Activated CD4-positive, alpha-beta memory T cell treated with anti-CD3 and anti-CD28 coated beads, Interleukin-2, amount 10 ng/mL, durations not matched to agents 7 days and 5 days (primary cell): ENCODE measurements around the gene OPN3. TPM values are rescaled to one million over a fixed set of nuclear protein-coding genes. Genes with fewer than 3 reads are reported as not detected.
"Not testable (repeated sequence)": the region's sequence is repeated elsewhere in the genome, so short reads cannot be mapped to it uniquely, and the experiment has no call there.

Source experiments
- CTCF ChIA-PET: fragments of 350-600 bp; sonication (Branson Sonifier 250); formaldehyde crosslinking; loops from one replicate; lab custom pipeline; 2021; ENCODE audit warnings: antibody characterized with exemption, inconsistent platforms; lab: Charles Lee
- POLR2A ChIA-PET: fragments of 350-600 bp; sonication (Branson Sonifier 250); formaldehyde crosslinking; loops from one replicate; lab custom pipeline; 2021; ENCODE audit warnings: antibody characterized with exemption; lab: Charles Lee
- DNase-seq: peaks from one replicate; pipeline ENCODE4 v3.0.0-alpha.2; 2020
- H3K27ac Mint-ChIP-seq: one replicate; pipeline ENCODE4 v1.8.0; 2021; ENCODE audit warnings: mild to moderate bottlenecking, mixed read lengths
- H3K27me3 Mint-ChIP-seq: one replicate; pipeline ENCODE4 v1.8.0; 2021; ENCODE audit warnings: mixed read lengths
- H3K36me3 Mint-ChIP-seq: one replicate; pipeline ENCODE4 v1.8.0; 2021; ENCODE audit warnings: low read depth, mixed read lengths
- H3K4me1 Mint-ChIP-seq: one replicate; pipeline ENCODE4 v1.8.0; 2021; ENCODE audit warnings: mixed read lengths
- H3K4me3 Mint-ChIP-seq: one replicate; pipeline ENCODE4 v1.8.0; 2021; ENCODE audit warnings: mild to moderate bottlenecking, mixed read lengths
- H3K9me3 Mint-ChIP-seq: one replicate; pipeline ENCODE4 v1.8.0; 2021; ENCODE audit warnings: mixed read lengths
- total RNA-seq, 2 experiments: library from RNA; stranded (reverse); gene quantifications; one replicate each; pipeline ENCODE4 v1.2.3, GENCODE V29; 2021

The OPN3 gene
- total RNA-seq, 2 experiments from 2014 or later = 8.0 to 9.6 TPM

DNA sequence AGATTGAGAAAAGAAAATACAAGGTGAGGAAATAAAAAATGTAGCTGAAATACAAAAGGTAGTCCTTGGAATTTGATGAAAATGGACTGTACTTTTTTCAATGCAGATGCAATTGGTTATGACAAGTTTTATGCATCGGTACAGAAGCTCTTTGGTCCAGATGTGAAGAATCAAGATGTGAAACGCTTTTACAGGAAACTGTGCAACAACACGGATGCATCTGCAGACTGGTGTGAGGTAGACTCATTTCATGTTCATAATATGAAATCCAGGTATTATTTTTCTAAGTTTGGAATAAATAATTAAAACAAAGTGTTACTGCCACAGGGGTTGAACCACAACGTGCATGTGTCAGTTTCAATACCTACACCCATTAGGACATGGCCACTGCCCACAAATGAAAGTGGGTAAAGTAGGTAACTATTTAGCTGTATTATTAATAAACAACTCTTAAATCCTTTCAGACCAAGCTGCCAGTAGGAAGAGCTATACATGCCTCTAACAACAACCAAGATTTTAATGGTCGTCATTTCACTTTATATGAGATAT lies 20.3 kb upstream of the OPN3 start:
- DNase-seq = no peak
- H3K36me3 Mint-ChIP-seq = no peaks in the 10 kb centered on the region
- ChIA-PET POLR2A (no interaction called here), CTCF (no interaction called here)
- no peaks in the 10 kb centered on the region for H3K9me3 Mint-ChIP-seq
- H3K4me3 Mint-ChIP-seq = no peak overlapping the region
- no peaks in the 10 kb centered on the region for H3K4me1 Mint-ChIP-seq
- no peak overlapping the region for H3K27ac Mint-ChIP-seq
- H3K27me3 Mint-ChIP-seq = no peaks in the 10 kb centered on the region

DNA sequence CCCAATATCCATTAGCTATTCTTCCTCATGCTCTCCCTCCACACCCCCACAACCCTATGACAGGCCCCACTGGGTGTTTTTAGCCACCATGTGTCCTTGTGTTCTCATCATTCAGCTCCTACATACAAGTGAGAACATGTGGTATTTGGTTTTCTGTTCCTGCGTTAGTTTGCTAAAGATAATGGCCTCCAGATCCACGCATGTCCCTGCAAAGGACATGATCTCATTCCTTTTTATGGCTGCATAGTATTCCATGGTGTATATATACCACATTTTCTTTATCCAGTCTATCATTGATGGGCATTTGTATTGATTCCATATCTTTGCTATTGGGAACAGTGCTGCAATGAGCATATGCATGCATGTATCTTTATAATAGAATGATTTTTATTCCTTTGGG lies 18.8 kb upstream of the OPN3 start:
- H3K36me3 Mint-ChIP-seq, DNase-seq, H3K4me3 Mint-ChIP-seq, H3K4me1 Mint-ChIP-seq, H3K27me3 Mint-ChIP-seq, H3K9me3 Mint-ChIP-seq, POLR2A ChIA-PET, CTCF ChIA-PET, H3K27ac Mint-ChIP-seq: not testable (repeated sequence)

DNA sequence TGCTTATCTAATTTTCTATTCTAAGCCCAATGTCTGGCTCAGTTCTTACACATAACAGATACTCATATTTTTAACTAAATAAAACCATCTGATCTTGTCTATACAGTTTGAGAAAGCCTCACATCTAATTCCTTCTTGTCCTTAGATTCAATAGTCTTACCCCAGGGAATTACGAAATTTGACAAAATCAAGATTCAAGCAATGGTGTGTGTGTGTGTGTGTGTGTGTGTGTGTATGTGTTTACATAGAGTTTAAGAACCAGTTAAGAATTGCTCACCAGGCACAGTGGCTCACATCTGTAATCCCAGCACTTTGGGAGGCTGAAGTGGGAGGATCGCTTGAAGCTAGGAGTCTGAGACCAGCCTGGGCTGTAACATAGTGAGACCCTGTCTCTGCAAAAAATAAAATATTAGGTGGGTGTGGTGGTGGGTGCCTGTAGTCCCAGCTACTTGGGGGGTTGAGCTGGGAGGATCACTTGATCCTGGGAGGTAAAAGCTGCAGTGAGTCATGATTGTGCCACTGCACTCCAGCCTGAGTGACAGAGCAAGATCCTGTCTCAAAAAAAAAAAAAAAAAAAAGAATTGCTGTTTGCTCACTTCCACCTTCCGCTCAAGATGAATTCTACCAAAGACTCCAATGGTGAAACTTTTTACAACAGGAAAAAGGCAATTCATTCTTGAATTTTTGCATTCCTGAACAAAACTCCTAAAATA lies 18.1 kb upstream of the OPN3 start:
- H3K36me3 Mint-ChIP-seq = no peaks in the 10 kb centered on the region
- no peak overlapping the region for H3K27ac Mint-ChIP-seq
- peaks cover 3% of the 10 kb centered on the region for H3K27me3 Mint-ChIP-seq
- POLR2A ChIA-PET = no interaction called here
- CTCF ChIA-PET = no interaction called here
- H3K9me3 Mint-ChIP-seq = no peaks in the 10 kb centered on the region
- DNase-seq = no peak
- H3K4me3 Mint-ChIP-seq = no peak overlapping the region
- H3K4me1 Mint-ChIP-seq = no peaks in the 10 kb centered on the region

DNA sequence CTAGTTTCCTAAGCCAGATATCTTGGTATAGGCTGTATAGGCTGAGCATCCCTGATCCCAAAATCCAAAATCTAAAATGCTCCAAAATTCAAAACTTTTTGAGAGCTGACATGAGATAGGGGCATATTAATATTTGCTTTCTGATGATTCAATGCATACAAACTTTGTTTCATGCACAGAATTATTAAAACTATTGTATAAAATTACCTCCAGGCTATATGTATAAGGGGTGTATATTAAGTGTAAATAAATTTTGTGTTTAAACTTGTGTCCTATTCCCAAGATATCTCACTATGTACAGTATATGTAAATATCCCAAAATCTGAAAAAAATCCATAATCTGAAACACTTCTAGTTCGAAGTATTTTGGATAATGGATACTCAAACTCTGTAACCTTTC lies 14.5 kb upstream of the OPN3 start:
- Mint-ChIP-seq H3K27ac (no peak overlapping the region), H3K4me1 (no peaks in the 10 kb centered on the region), H3K4me3 (no peak overlapping the region), H3K9me3 (no peaks in the 10 kb centered on the region), H3K27me3 (peaks cover 14% of the 10 kb centered on the region), H3K36me3 (no peaks in the 10 kb centered on the region)
- no peak for DNase-seq
- POLR2A ChIA-PET = no interaction called here
- CTCF ChIA-PET = interaction anchor here (0.9 to 1.1 kb wide), 2 partner anchors 43 to 344 kb away, joined by 4 read pairs; partner anchors contain the start of gene MAP1LC3C

DNA sequence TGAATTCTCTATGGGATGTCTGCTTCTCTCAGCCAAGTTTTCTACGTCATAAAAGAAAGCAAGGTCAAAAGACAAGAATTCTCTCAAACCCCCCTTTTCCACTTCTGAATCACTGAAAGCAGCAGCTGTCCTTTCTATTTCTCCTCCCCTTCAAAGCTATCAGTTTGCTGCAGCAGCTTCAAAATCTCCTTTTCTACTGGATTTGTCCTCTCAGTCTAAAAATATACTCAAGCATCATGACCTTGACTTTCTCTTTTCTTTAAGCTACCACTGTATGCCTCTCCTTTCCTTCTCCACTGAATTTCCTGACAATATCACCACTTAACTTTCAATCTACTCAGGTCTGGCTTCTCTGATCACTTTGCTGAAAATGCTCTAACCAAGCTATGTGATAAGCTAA lies 13.8 kb upstream of the OPN3 start:
- CTCF ChIA-PET = interaction anchor here (0.9 to 1.1 kb wide), 2 partner anchors 43 to 345 kb away, joined by 4 read pairs; partner anchors contain the start of gene MAP1LC3C
- Mint-ChIP-seq H3K36me3 (no peaks in the 10 kb centered on the region), H3K27ac (no peak overlapping the region), H3K9me3 (no peaks in the 10 kb centered on the region), H3K4me1 (no peaks in the 10 kb centered on the region), H3K27me3 (peaks cover 14% of the 10 kb centered on the region), H3K4me3 (no peak overlapping the region)
- POLR2A ChIA-PET = no interaction called here
- DNase-seq = no peak

DNA sequence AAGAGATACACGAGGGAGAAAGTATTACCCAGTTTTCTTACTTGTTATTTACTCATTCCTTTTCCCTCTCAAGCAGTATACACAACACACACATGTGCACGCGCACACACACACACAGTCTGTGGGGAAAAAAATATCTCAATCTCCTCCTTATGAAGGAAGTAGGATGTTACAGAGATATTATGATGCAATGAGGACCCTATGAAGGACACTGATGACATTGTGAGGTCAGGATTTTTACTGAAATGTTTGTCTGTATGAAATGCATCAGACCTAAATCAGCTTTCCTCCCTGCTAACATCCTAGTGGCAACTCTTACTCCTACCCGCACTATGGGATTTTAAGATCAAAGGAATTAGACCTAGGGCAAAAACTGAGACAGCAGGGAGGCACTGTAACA lies 11.8 kb upstream of the OPN3 start, which contains the start of gene WDR64:
Gene WDR64, plus strand, starts transcription at position 270 of the 400 bp plus-strand sequence. CDS start 204 bp downstream, outside the sequence.
- no peaks in the 10 kb centered on the region for H3K4me1 Mint-ChIP-seq
- no peak for DNase-seq
- H3K27me3 Mint-ChIP-seq = peaks cover 14% of the 10 kb centered on the region
- H3K4me3 Mint-ChIP-seq = no peak within 1 kb of the TSS
- H3K36me3 Mint-ChIP-seq = no peaks in the 10 kb centered on the region
- CTCF ChIA-PET = no interaction called here
- H3K9me3 Mint-ChIP-seq = no peaks in the 10 kb centered on the region
- POLR2A ChIA-PET = no interaction called here
- H3K27ac Mint-ChIP-seq = no peak within 1 kb of the TSS

DNA sequence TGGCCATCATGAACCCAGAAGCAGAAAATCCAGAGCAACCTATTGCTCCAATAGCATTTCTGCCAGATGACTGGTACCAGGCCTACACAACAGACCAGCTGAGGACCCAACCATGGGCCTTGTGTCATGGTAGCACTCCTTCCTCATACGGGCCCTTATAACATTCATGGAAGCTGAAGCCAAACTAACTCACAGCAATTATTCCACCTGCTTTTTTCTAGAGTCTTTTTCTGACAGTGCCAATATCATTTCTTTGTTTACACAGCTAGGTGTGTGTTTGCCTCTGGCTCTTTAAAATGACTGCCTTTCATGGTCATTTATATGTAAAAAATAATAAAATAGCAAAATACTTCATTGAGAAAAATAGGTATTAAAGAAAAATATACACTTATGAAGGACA lies 8.0 kb upstream of the OPN3 start:
- Mint-ChIP-seq H3K27me3 (peaks cover 13% of the 10 kb centered on the region), H3K36me3 (no peaks in the 10 kb centered on the region), H3K4me3 (no peak overlapping the region), H3K9me3 (no peaks in the 10 kb centered on the region), H3K27ac (no peak overlapping the region), H3K4me1 (peaks cover 6% of the 10 kb centered on the region)
- POLR2A ChIA-PET = no interaction called here
- CTCF ChIA-PET = no interaction called here
- DNase-seq = no peak

DNA sequence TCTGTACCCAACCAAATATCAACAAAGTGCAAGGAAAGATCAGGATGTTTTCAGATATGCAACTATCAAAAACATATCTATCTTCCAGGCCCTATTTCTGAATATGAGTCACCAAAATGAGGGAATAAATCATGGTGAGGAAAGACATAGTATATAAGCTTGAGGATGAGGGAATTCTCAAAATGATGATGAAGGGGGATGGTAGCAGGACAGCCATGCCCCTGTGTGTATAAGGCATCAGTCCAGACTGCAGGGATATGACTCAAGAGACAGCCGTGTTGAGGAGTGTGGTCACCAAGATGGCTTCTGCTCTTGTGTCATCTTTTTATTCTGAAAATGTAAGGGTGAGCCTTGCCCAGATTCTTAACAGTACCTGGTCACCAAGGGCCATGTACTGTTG lies 7.5 kb upstream of the OPN3 start:
- no peak overlapping the region for H3K27ac Mint-ChIP-seq
- peaks cover 6% of the 10 kb centered on the region for H3K4me1 Mint-ChIP-seq
- peaks cover 10% of the 10 kb centered on the region for H3K27me3 Mint-ChIP-seq
- no peak overlapping the region for H3K4me3 Mint-ChIP-seq
- CTCF ChIA-PET = no interaction called here
- peaks cover 1% of the 10 kb centered on the region for H3K9me3 Mint-ChIP-seq
- DNase-seq = no peak
- POLR2A ChIA-PET = no interaction called here
- no peaks in the 10 kb centered on the region for H3K36me3 Mint-ChIP-seq

DNA sequence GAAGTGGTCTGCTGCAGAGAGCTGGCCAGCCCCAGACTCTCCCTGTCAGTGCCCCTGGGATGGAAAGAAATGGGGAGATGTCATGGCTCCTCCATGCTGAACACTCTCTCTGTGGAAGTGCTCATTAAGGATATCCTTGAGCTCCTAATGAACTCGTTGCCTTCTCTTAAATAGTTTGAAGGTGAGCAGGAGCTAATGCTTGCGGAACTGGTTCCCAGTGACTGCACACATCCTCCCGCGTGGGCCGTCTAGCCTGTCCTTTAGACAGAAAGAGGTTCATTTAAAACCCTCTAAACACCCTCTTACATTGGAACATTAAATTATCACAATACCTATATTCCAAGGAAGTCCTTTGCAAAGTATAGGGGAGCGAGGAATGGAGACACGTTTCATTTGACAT lies 6.0 kb upstream of the OPN3 start:
- no peak overlapping the region for H3K4me3 Mint-ChIP-seq
- ChIA-PET CTCF (no interaction called here), POLR2A (no interaction called here)
- no peak for DNase-seq
- H3K36me3 Mint-ChIP-seq = peaks cover 4% of the 10 kb centered on the region
- H3K27me3 Mint-ChIP-seq = peaks cover 8% of the 10 kb centered on the region
- peaks cover 6% of the 10 kb centered on the region for H3K4me1 Mint-ChIP-seq
- no peak overlapping the region for H3K27ac Mint-ChIP-seq
- H3K9me3 Mint-ChIP-seq = peaks cover 5% of the 10 kb centered on the region

DNA sequence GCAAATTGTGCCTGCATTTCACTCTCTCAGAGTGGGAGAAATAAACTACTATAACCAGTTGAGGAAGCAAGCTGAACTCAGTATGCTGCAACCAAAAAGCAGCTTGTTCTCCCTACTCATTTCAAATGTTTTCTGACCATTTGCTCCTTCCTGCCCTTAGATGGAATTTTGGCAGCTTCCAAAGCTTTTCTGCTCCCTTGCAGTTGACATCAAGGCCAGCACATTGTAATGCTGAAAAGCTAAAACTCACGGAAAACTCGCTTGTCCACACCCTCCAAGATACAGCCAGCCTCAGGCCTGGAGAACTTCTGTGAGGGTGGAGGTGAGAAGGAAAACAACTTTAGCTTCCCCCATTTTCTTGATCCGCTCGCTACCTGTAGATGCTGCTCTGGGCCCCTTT lies 5.0 kb upstream of the OPN3 start:
- H3K4me1 Mint-ChIP-seq = peaks cover 12% of the 10 kb centered on the region
- no peak overlapping the region for H3K4me3 Mint-ChIP-seq
- H3K9me3 Mint-ChIP-seq = peaks cover 5% of the 10 kb centered on the region
- DNase-seq = no peak
- CTCF ChIA-PET = no interaction called here
- peaks cover 4% of the 10 kb centered on the region for H3K27me3 Mint-ChIP-seq
- POLR2A ChIA-PET = no interaction called here
- no peak overlapping the region for H3K27ac Mint-ChIP-seq
- peaks cover 4% of the 10 kb centered on the region for H3K36me3 Mint-ChIP-seq

DNA sequence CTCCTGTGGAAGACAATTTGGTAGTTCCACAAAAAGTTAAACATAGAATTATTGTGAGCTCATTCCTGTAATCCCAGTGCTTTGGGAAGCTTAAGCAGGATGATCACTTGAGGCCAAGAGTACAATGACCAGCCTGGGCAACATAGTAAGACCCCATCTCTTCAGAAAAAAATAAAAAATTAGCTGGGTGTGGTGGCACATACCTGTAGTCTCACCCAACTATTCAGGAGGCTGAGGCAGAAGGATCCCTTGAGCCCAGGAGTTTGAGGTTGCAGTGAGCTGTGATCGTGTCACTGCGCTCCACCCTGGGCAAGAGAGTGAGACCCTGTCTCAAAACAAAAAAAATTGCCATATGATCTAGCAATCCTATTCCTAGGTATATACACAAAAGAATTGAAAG lies 4.1 kb upstream of the OPN3 start:
- CTCF ChIA-PET = interaction anchor here (1.2 kb wide), 1 partner anchor 30 kb away, joined by 3 read pairs; no protein-coding TSS in a partner anchor

DNA sequence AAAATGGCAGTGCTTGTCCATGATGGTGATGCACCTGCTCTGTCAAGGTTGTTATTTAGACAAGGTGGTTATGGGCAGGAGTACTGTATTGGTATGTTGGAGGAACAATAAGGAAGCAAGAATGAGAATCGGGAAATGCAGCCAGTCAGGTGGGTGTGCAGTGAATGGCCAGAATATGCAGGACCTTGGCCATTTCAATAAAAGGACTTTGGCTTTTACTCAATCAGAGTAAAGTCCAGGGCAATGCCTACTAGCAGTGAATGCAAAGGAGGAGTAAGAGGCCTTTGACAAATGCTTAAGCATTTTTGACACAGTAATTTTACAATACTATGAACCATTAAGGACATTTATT lies 2.4 kb upstream of the OPN3 start:
- CTCF ChIA-PET = no interaction called here

More for the DNA sequence above, 4.1 kb upstream of the OPN3 start:
- H3K27ac Mint-ChIP-seq = no peak overlapping the region
- peaks cover 2% of the 10 kb centered on the region for H3K27me3 Mint-ChIP-seq
- POLR2A ChIA-PET = no interaction called here
- no peak overlapping the region for H3K4me3 Mint-ChIP-seq
- no peak for DNase-seq
- H3K9me3 Mint-ChIP-seq = peaks cover 5% of the 10 kb centered on the region
- H3K4me1 Mint-ChIP-seq = peaks cover 14% of the 10 kb centered on the region
- peaks cover 4% of the 10 kb centered on the region for H3K36me3 Mint-ChIP-seq

DNA sequence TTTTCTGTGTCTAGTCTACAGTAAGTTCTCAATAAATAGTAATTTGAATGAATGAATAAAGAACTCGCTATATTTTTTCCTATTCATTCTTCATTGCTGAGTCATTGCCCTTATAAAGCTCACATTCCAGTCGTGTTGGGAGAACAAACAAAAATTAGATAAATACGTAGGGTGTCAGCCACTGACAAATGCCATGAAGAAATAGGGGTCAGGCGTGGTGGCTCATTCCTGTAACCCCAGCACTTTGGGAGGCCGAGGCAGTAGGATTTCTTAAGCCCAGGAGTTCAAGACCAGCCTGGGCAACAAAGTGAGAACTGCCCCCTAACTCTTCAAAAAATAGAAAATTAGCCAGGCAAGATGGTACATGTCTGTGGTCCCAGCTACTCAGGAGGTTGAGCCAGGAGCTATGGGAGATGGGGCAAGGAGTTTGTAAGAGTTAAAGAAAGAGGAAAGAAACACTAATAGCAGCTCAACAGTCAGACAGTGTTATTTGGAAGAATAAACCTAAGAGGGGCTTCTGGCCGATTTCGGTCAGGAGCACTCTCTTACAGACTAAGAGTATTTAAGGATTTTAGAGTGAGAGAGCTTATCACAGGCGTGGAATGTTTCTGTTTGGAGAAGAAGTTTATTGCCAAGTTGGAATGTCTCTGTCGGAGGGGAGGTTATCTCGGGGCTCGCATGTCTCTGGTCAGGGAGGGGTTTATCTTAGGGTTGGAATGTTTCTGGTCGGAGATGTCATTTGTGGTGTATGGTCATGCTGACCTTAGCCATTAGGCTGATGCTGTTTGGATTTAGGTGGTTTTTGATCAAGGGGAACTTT lies 1.8 kb upstream of the OPN3 start:
- Mint-ChIP-seq H3K27ac (no peak overlapping the region), H3K4me1 (peaks cover 33% of the 10 kb centered on the region), H3K9me3 (peaks cover 5% of the 10 kb centered on the region), H3K27me3 (peaks cover 2% of the 10 kb centered on the region), H3K4me3 (no peak overlapping the region), H3K36me3 (peaks cover 7% of the 10 kb centered on the region)
- ChIA-PET POLR2A (interaction anchor here (1.3 to 2.3 kb wide), 3 partner anchors 123 to 206 kb away, joined by 3 to 16 read pairs (median 10); partner anchors contain the start of genes EXO1 and FH), CTCF (no interaction called here)
- DNase-seq = no peak

More for the DNA sequence above, 2.4 kb upstream of the OPN3 start:
- Mint-ChIP-seq H3K4me1 (peaks cover 29% of the 10 kb centered on the region), H3K9me3 (peaks cover 5% of the 10 kb centered on the region), H3K4me3 (no peak overlapping the region), H3K27me3 (peaks cover 2% of the 10 kb centered on the region), H3K36me3 (peaks cover 7% of the 10 kb centered on the region), H3K27ac (no peak overlapping the region)
- no peak for DNase-seq
- POLR2A ChIA-PET = interaction anchor here (1.3 kb wide), 1 partner anchor 205 kb away, joined by 3 read pairs; no protein-coding TSS in a partner anchor
